Small intestine (tissue), 7 donors: ENCODE data around the gene C10orf67. TPM values are rescaled to one million over a fixed set of nuclear protein-coding genes. Genes with fewer than 3 reads are reported as not detected.
"Not testable (repeated sequence)": the region's sequence is repeated elsewhere in the genome, so short reads cannot be mapped to it uniquely, and the experiment has no call there.

ENCODE experiments used
- DNase-seq, 2 donors: peaks; one replicate each; pipeline versions ENCODE4 v3.0.0 to v3.0.0-alpha.2; 2013
- FAIRE-seq: peaks from 2 replicates; lab custom pipeline; 2012; peaks lifted over from hg19 to GRCh38; lab: Jason Lieb, UNC
- H3K27ac ChIP-seq, 3 donors: one replicate each; pipeline ENCODE4 v1.5.1; 2013; ENCODE audit warnings: low read length in 2 of 3, mild to moderate bottlenecking in 2 of 3, control low read depth in 1 of 3, inconsistent platforms in 1 of 3, low read depth in 1 of 3, moderate library complexity in 1 of 3
- H3K27me3 ChIP-seq, 3 donors: one replicate each; pipeline ENCODE4 v1.6.1; 2013; ENCODE audit warnings: low read length in 3 of 3, inconsistent platforms in 1 of 3; ENCODE audit not compliant: control insufficient read depth in 3 of 3, insufficient read depth in 3 of 3
- H3K36me3 ChIP-seq, 3 donors: one replicate each; pipeline ENCODE4 v1.6.1; 2013; ENCODE audit warnings: low read length in 3 of 3, inconsistent platforms in 1 of 3, low read depth in 1 of 3, mild to moderate bottlenecking in 1 of 3, moderate library complexity in 1 of 3; ENCODE audit not compliant: control insufficient read depth in 3 of 3, insufficient read depth in 2 of 3
- H3K4me1 ChIP-seq, 3 donors: one replicate each; pipeline ENCODE4 v1.6.1; 2013; ENCODE audit warnings: low read length in 2 of 3, inconsistent platforms in 1 of 3, low read depth in 1 of 3, mild to moderate bottlenecking in 1 of 3, moderate library complexity in 1 of 3; ENCODE audit not compliant: control insufficient read depth in 3 of 3, insufficient read depth in 2 of 3
- H3K4me3 ChIP-seq, 3 donors: one replicate each; pipeline ENCODE4 v1.5.1; 2013; ENCODE audit warnings: low read length in 3 of 3, control low read depth in 1 of 3, inconsistent platforms in 1 of 3, low read depth in 1 of 3, mild to moderate bottlenecking in 1 of 3, moderate library complexity in 1 of 3
- H3K9me3 ChIP-seq, 2 donors: one replicate each; pipeline ENCODE4 v1.6.1; 2013; ENCODE audit warnings: low read depth in 1 of 2, low read length in 1 of 2; ENCODE audit not compliant: control insufficient read depth in 2 of 2, insufficient read depth in 1 of 2
- WGBS, 3 donors: extraction: QIAGEN DNeasy Blood & Tissue Kit; methylation state at CpG; one replicate each; pipeline ENCODE4 v1.1.7; 2013; 5-methylcytosine and 5-hydroxymethylcytosine counted together
- polyA plus RNA-seq, 4 donors: library from polyadenylated mRNA; stranded (reverse) in 3 of 4; unstranded in 1 of 4; fragments of 200-250 nt in 3 of 4; fragments of 120-200 nt in 1 of 4; gene quantifications; one replicate each; pipeline versions ENCODE4 v1.2.1 to v1.2.3, GENCODE V29; 2013
- donor health status: healthy with polysubstance abuse.
- donor health status: control.
- donor health status: control.
- donor health status: Bipolar disorder and iron deficiency.
- donor health status: healthy.

Gene C10orf67
- polyA plus RNA-seq, 4 donors, result 0.07 to 0.10 TPM; not detected in 2

DNA sequence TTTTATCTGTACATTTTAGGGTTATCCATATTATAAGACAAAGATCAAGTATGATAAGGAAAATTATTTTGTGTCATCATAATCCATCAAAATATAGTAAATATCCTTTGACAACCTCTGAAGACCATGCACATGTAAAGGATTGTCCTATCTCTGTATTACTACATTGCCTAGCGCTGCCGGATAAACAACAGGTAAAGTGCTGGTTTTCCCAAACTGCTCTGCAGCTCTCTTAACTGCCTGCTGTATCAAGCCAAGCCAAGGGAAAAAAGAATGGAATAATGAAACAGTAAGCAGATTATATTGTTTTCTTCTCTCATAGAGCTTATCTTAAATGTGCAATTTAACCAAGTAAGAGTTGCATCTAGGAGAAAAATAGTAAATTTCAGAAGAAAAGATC is 81.7 kb downstream of the C10orf67 start:
- Histone ChIP-seq H3K27ac (no peak overlapping the region), H3K9me3 (no peaks in the 10 kb centered on the region), H3K27me3 (peaks cover 0 to 3% (median 0%) of the 10 kb centered on the region in 3 donors), H3K4me3 (no peak overlapping the region), H3K36me3 (no peaks in the 10 kb centered on the region), H3K4me1 (no peaks in the 10 kb centered on the region)
- no peak for FAIRE-seq
- DNase-seq, result no peak
- 81 to 90% (median 83%) methylated on average over 2 of the region's 2 CpGs for WGBS, 3 donors

GRCh38 chr10:23258516-23258915 is 86.1 kb downstream of the C10orf67 start:
- H3K36me3 ChIP-seq, result no peaks in the 10 kb centered on the region
- H3K4me3 ChIP-seq, result no peak overlapping the region
- H3K27ac ChIP-seq, result no peak overlapping the region
- H3K9me3 ChIP-seq, result no peaks in the 10 kb centered on the region
- 78 to 84% (median 79%) methylated on average over 2 of the region's 2 CpGs for WGBS, 3 donors
- FAIRE-seq (no peak), DNase-seq (no peak)
- H3K4me1 ChIP-seq, result no peaks in the 10 kb centered on the region
- H3K27me3 ChIP-seq, result no peaks in the 10 kb centered on the region

DNA sequence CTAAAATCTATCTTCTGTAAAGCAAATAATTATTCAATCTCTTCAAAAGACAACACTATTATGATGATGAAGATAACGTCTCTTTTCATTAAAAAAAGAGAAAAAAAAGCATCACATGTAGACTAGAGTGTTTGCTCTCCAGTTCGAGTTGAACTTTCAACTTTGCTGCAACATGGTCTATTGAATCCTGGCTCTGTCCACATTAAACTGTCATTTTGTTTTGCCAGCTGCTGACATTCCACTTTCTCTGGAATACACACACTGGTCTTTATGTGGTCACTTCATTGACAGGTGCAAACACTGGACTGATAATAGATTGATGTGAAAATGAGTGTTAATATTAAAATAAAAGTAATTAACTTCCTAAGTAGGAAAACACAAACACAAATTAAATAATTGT is 90.8 kb downstream of the C10orf67 start:
- Histone ChIP-seq H3K4me1 (no peaks in the 10 kb centered on the region), H3K27ac (no peak overlapping the region), H3K4me3 (no peak overlapping the region), H3K9me3 (no peaks in the 10 kb centered on the region), H3K36me3 (no peaks in the 10 kb centered on the region), H3K27me3 (no peaks in the 10 kb centered on the region)
- DNase-seq, result no peak
- no peak for FAIRE-seq
- 15 to 39% (median 23%) methylated on average over 2 of the region's 2 CpGs for WGBS, 3 donors

DNA sequence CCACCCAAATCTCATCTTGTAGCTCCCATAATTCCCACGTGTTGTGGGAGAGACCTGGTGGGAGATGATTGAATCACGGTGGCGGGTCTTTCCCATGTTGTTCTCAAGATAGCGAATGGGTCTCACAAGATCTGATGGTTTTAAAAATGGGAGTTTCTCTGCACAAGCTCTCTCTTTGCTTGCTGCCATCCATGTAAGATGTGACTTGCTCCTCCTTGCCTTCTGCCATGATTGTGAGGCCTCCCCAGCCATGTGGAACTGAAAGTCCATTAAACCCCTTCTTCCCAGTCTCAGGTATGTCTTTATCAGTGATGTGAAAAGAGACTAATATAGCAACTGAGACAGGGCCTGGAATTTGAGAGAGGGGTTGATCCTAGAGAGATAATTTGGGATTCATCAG is 91.7 kb downstream of the C10orf67 start:
- not testable (repeated sequence) for H3K4me1 ChIP-seq, H3K36me3 ChIP-seq, H3K27me3 ChIP-seq, DNase-seq, H3K27ac ChIP-seq, H3K9me3 ChIP-seq, H3K4me3 ChIP-seq, FAIRE-seq
- WGBS, 3 donors, result 89 to 91% (median 90%) methylated on average over 4 of the region's 4 CpGs

- H3K27me3 ChIP-seq, FAIRE-seq, DNase-seq, H3K27ac ChIP-seq, H3K36me3 ChIP-seq, H3K9me3 ChIP-seq, H3K4me3 ChIP-seq, H3K4me1 ChIP-seq: not testable (repeated sequence)
- 54 to 75% (median 71%) methylated on average over 1 of the region's 1 CpG for WGBS, 3 donors
These were observed 102.8 kb downstream of the C10orf67 start for GRCh38 chr10:23241779-23242178.

- Histone ChIP-seq H3K27me3 (peaks cover 0 to 2% (median 0%) of the 10 kb centered on the region in 3 donors), H3K27ac (no peak overlapping the region), H3K4me3 (no peak overlapping the region), H3K36me3 (no peaks in the 10 kb centered on the region), H3K4me1 (no peaks in the 10 kb centered on the region), H3K9me3 (no peaks in the 10 kb centered on the region)
- FAIRE-seq, result no peak
- 36 to 71% (median 41%) methylated on average over 3 of the region's 3 CpGs for WGBS, 3 donors
- no peak for DNase-seq
These were observed 106.6 kb downstream of the C10orf67 start for GRCh38 chr10:23238015-23238414.

- FAIRE-seq, result no peak
- no peak for DNase-seq
- no peak overlapping the region for H3K4me3 ChIP-seq
- no peaks in the 10 kb centered on the region for H3K27me3 ChIP-seq
- no peaks in the 10 kb centered on the region for H3K9me3 ChIP-seq
- 75 to 91% (median 81%) methylated on average over 1 of the region's 1 CpG for WGBS, 3 donors
- no peaks in the 10 kb centered on the region for H3K36me3 ChIP-seq
- no peak overlapping the region for H3K27ac ChIP-seq
- H3K4me1 ChIP-seq, result no peaks in the 10 kb centered on the region
These were observed 114.0 kb downstream of the C10orf67 start for GRCh38 chr10:23230582-23230981.

- H3K4me1 ChIP-seq, result no peaks in the 10 kb centered on the region
- H3K27ac ChIP-seq, result no peak overlapping the region
- 77 to 89% (median 83%) methylated on average over 1 of the region's 1 CpG for WGBS, 3 donors
- FAIRE-seq, result no peak
- H3K27me3 ChIP-seq, result no peaks in the 10 kb centered on the region
- DNase-seq, result no peak
- H3K36me3 ChIP-seq, result no peaks in the 10 kb centered on the region
- no peaks in the 10 kb centered on the region for H3K9me3 ChIP-seq
- no peak overlapping the region for H3K4me3 ChIP-seq
These were observed 127.1 kb downstream of the C10orf67 start for GRCh38 chr10:23217471-23217870.

DNA sequence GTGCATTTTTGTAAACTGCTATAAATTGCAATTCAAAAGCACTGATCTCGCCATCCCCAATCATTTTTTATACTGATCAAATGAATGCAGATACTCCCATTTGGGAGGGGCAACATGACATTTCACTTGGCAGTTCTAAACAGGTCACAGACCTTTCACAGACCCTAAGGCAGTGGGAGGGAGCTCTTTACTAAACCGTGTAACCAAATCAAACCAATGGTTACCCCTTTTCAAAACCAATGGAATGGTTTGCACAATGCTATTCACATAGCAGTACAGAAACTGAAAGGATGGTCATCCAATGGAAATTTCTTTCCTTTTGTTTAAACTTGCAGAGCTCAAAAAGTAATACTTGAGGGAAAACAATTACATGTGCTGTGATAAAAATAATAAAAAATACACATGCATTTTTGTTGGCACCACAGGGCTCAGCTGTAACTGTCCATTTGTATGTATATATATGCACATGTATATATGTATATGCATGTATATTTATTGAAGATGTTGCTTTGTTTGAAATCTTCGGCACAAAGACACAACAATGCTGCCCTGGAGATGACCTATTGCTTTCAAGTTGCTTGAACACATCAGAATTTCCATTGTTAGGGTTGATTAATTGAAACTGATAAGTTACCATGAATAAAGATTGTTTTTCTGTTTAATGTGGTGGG is 138.5 kb downstream of the C10orf67 start:
- H3K36me3 ChIP-seq, result no peaks in the 10 kb centered on the region
- peaks cover 0 to 35% (median 16%) of the 10 kb centered on the region in 3 donors for H3K27me3 ChIP-seq
- DNase-seq (no peak), FAIRE-seq (no peak)
- H3K27ac ChIP-seq, result no peak overlapping the region
- WGBS, 3 donors, result 40 to 46% (median 41%) methylated on average over 3 of the region's 3 CpGs
- no peak overlapping the region for H3K4me3 ChIP-seq
- H3K4me1 ChIP-seq, result no peaks in the 10 kb centered on the region
- H3K9me3 ChIP-seq, result no peaks in the 10 kb centered on the region
